Stimulated activated CD8-positive, alpha-beta memory T cell treated with anti-CD3 and anti-CD28 coated beads, Interleukin-7, amount 100 ng/mL, for 4 hours (primary cell): ENCODE data around the gene CMSS1.
"Not testable (repeated sequence)": the region's sequence is repeated elsewhere in the genome, so short reads cannot be mapped to it uniquely, and the experiment has no call there.

ENCODE experiments used
- DNase-seq, 2 donors: peaks; one replicate each; pipeline ENCODE4 v3.0.0-alpha.2; 2020; ENCODE audit warnings: low read depth in 2 of 2

The CMSS1 gene

DNA sequence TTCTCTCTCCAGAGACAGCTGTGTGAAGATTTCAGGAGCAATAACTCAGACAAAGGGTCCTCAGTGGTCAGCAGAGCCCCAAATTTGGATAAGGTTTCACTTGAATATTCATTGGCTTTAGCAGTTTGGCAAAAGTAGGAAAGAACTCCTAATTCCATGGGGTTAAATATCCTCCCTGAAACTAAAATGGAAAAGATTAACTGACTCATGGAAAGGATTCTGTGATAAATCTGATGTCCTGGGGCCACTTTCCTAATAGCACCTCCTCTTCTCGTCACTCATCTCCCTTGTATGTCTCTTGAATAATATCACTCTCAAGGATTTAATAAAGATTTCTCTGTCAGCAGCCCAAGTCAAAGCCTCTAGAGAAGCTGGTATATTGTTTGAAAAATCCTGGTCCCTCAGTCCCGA lies 409.9 kb downstream of the CMSS1 start:
- DNase-seq: no peak

DNA sequence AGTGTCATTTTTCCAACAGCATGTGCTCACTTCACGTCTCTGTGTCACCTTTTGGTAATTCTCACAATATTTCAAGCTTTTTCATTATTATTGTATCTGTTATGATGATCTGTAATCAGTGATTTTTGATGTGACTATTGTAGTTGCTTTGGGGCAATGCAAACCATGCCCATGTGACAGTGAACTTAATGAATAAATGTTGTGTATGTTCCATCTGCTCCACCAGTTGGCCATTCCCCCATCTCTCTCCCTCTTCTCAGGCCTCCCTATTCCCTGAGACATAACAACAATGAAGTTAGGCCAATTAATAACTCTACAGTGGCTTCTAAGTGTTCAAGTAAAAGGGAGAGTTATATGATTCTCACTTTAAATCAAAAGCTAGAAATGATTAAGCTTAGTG lies 410.6 kb downstream of the CMSS1 start:
- no peak for DNase-seq

DNA sequence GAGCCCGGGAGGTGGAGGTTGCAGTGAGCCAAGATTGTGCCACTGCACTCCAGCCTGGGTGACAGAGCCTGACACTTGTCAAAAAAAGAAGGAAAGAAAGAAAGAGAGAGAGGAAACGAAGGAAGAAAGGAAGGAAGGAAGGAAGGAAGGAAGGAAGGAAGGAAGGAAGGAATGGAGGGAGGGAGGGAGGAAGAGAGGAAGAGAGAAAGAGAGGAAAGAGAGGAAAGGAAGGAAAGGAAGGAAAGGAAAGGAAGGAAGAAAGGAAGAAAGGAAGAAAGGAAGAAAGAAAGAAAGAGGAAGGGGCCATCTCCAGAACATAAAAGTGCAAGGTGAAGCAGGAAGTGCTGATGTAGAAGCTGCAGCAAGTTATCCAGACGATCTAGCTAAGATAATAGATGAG lies 411.5 kb downstream of the CMSS1 start:
- not testable (repeated sequence) for DNase-seq

DNA sequence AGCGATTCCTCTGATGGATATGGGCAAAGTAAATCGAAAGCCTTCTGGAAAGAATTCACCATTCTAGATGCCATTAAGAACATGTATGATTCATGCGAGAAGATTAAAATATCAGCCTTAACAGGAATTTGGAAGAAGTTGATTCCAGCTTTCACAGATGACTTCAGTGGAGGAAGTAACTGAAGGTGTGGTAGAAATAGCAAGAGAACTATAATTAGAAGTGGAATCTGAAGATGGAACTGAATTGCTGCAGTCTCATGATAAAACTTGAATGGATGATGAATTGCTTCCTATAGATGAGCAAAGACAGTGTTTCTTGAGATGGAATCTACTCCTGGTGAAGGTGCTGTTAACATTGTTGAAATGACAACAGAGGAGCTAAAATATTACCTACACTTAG lies 413.0 kb downstream of the CMSS1 start:
- no peak for DNase-seq
